NT2/D1 (cell line): ENCODE data around the gene CD81.

Source experiments
- SUZ12 ChIP-seq: IDR thresholded peaks from 2 replicates; pipeline ENCODE4 v1.6.1; 2011; ENCODE audit not compliant: insufficient read length, insufficient read depth; ENCODE audit errors: extremely low read depth
- YY1 ChIP-seq: IDR thresholded peaks from 2 replicates; pipeline ENCODE4 v1.6.1; 2011; ENCODE audit not compliant: insufficient read length, insufficient read depth
- ZNF274 ChIP-seq: IDR thresholded peaks from 2 replicates; pipeline ENCODE4 v1.6.1; 2011; ENCODE audit warnings: mild to moderate bottlenecking, low read depth, low read length

DNA sequence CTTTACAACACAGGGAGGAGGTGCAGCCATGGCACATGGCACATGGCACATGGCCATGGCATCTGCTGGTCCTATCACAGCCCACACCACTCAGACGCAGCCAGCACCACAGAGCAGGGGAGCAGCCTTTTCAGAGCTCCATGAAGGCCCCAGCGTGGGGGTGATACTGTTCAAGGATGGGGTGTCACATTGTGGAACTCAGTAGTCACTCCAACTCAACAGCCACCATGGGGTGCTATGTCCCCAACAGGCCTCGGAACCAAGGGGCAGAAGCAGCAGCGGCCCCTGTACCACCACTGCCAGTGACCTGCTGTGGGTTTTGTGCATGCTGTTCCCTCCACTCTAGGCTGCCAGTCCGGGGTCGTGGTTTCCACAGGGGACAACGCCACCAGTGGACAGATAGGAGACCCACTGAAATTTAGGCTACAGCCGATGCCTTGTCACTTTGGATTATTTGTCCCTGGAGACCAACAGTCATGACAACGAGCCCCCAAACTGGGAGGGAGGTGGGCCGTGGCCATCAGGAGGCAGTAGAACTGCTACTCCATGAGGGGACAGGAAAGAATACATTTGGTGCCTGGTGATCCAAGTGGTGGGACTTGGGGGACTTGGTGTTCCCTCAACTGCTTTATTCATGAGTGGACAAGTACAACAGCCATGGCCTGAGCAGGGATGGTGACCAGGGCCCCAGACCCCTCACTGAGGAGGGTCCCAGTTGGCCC is 30.4 kb upstream of the CD81 start:
- TF ChIP-seq ZNF274: no peak
- TF ChIP-seq SUZ12: no peak
- no peak for TF ChIP-seq YY1
